Measurements from ENCODE around the gene PRG2.

DNA sequence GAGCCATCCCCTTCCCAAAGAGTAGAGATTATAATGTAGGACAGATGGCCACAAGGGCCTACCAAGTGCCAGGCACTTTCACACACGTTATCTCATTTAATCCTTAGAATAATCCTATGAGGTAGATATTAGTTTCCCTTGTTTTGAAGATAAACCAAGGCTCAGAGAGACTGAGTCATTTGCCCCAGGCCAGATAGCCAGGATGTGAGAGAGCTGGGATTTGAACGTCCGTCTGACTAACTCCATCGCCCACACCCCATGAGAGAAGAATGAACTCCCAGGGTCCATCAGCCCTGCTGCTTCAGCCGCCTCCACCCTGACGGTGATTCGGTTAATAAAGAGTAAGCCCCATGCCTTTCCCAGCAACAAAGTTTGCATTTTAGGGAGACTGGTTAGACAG lies 20.2 kb downstream of the PRG2 start:
- no peak for TF ChIP-seq MYC (IDR thresholded peaks at IDR 0.05; ENCODE audit: borderline replicate concordance, low read length)
- TF ChIP-seq RFX5 (IDR thresholded peaks at IDR 0.05): no peak
- TF ChIP-seq, protein P1, sequence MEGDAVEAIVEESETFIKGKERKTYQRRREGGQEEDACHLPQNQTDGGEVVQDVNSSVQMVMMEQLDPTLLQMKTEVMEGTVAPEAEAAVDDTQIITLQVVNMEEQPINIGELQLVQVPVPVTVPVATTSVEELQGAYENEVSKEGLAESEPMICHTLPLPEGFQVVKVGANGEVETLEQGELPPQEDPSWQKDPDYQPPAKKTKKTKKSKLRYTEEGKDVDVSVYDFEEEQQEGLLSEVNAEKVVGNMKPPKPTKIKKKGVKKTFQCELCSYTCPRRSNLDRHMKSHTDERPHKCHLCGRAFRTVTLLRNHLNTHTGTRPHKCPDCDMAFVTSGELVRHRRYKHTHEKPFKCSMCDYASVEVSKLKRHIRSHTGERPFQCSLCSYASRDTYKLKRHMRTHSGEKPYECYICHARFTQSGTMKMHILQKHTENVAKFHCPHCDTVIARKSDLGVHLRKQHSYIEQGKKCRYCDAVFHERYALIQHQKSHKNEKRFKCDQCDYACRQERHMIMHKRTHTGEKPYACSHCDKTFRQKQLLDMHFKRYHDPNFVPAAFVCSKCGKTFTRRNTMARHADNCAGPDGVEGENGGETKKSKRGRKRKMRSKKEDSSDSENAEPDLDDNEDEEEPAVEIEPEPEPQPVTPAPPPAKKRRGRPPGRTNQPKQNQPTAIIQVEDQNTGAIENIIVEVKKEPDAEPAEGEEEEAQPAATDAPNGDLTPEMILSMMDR (IDR thresholded peaks at IDR 0.05): no peak

Measured in A549 (cell line).